IPS-NIHi11 (cell line): ENCODE measurements around the gene CYSRT1.
A peak's percentile ranks its signal among the peaks of the same experiment; 100 is the strongest.

ENCODE experiments used
- DNase-seq: peaks from one replicate; pipeline ENCODE4 v3.0.0; 2012; ENCODE audit warnings: mixed read lengths, low spot score

Gene CYSRT1

GRCh38 chr9:137227054-137227852 is 2.3 kb downstream of the CYSRT1 start, which contains the start of gene RNF224:
TSS of gene RNF224 (plus strand) at chr9:137227502. CDS start at chr9:137228336, 834 bp downstream.
- peak; percentile 78 for DNase-seq

GRCh38 chr9:137227853-137228505 is 3.0 kb downstream of the CYSRT1 start:
- no peak for DNase-seq

GRCh38 chr9:137228506-137228967 is 3.6 kb downstream of the CYSRT1 start:
- no peak for DNase-seq

GRCh38 chr9:137228968-137229896 is 4.3 kb downstream of the CYSRT1 start:
- DNase-seq, result no peak

GRCh38 chr9:137229903-137230704 is 5.1 kb downstream of the CYSRT1 start:
- no peak for DNase-seq

- no peak for DNase-seq
Measured at GRCh38 chr9:137230705-137231371, 5.9 kb downstream of the CYSRT1 start, which contains the start of gene SLC34A3. TSS of gene SLC34A3 (plus strand) at chr9:137230901. CDS start at chr9:137231703, 802 bp downstream.

GRCh38 chr9:137231372-137232039 is 6.5 kb downstream of the CYSRT1 start:
- DNase-seq, result no peak

- DNase-seq, result no peak
Measured at GRCh38 chr9:137232101-137232500, 7.1 kb downstream of the CYSRT1 start.

- DNase-seq, result no peak
Measured at GRCh38 chr9:137232510-137232909, 7.5 kb downstream of the CYSRT1 start.

- no peak for DNase-seq
Measured at GRCh38 chr9:137233143-137233980, 8.4 kb downstream of the CYSRT1 start.

- DNase-seq, result no peak
Measured at GRCh38 chr9:137234055-137234697, 9.2 kb downstream of the CYSRT1 start.

GRCh38 chr9:137234758-137235423 is 9.9 kb downstream of the CYSRT1 start:
- no peak for DNase-seq

GRCh38 chr9:137235424-137236237 is 10.7 kb downstream of the CYSRT1 start:
- peak; percentile 57 for DNase-seq

GRCh38 chr9:137236238-137236935 is 11.4 kb downstream of the CYSRT1 start:
- DNase-seq, result peak; percentile 94

GRCh38 chr9:137236936-137237421 is 12.0 kb downstream of the CYSRT1 start:
- no peak for DNase-seq
